Measurements from ENCODE around the gene VPS52. TPM values are rescaled to one million over a fixed set of nuclear protein-coding genes. Genes with fewer than 3 reads are reported as not detected.

VPS52 gene
- total and polyA plus RNA-seq, 9 of the 15 experiments (the other 6 are each of a cell fraction or from before 2014, with no cell fraction given): 24.4 to 103 (median 40.2) TPM

DNA sequence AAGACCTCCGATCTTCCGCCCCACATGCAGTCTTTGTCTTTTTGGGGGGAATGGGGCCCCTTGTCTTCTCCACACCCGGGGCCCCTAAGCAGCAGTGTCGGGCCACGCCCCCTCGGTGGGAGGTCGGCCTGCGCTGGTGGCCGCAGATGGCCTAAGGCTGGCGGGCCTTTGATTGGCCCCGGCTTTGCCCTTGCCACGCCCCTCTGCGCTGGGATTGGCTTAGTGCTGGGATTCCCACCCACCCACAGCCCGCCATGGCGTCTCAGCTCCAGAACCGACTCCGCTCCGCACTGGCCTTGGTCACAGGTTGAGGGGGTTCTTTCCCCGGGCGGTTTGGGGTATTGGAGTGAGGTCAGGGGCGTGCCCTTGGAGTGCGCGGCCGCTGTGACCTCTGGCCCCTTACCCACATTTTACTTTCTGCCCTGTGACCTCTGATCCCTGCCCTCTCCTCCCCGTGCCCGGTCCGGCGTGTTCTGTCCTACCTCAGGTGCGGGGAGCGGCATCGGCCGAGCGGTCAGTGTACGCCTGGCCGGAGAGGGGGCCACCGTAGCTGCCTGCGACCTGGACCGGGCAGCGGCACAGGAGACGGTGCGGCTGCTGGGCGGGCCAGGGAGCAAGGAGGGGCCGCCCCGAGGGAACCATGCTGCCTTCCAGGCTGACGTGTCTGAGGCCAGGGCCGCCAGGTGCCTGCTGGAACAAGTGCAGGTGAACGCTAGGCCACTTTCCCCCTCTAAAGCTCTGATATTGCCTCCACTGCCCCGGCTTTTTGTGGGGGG lies 67.1 kb downstream of the VPS52 start, which contains the start of gene HSD17B8 (continued):
- TF ChIP-seq SPI1 (IDR thresholded peaks at IDR 0.05; ENCODE audit: borderline replicate concordance, low read depth, low read length) (no peak), GATAD2B (IDR thresholded peaks at IDR 0.05; ENCODE audit: borderline replicate concordance) (no peak), ILF3 (IDR thresholded peaks at IDR 0.05; ENCODE audit: borderline replicate concordance) (peak; percentile 42; the same call in 1 of the 2 replicates), ZNF224 (CRISPR knock-in tag; IDR thresholded peaks at IDR 0.05) (no peak), TAF15 (IDR thresholded peaks at IDR 0.05; ENCODE audit: low read depth, low read length) (0 out of 2 replicates have a peak, but pooled peaks have one; percentile 67), ELF2 (CRISPR knock-in tag; IDR thresholded peaks at IDR 0.05) (peak; percentile 68; the same call in 1 of the 2 replicates), NFRKB (IDR thresholded peaks at IDR 0.05; ENCODE audit: low read depth) (0 out of 2 replicates have a peak, but pooled peaks have one; percentile 41), FOXA3 (CRISPR knock-in tag; conservative IDR thresholded peaks at IDR 0.05 in 1 of 2, IDR thresholded peaks at IDR 0.05 in 1 of 2) (no peak), JUN (IDR thresholded peaks at IDR 0.05; ENCODE audit: borderline replicate concordance, low read depth, low read length) (no peak), JUN (CRISPR knock-in tag; IDR thresholded peaks at IDR 0.05; ENCODE audit: borderline replicate concordance) (no peak), DNMT1 (IDR thresholded peaks at IDR 0.05) (peak; percentile 97), KLF13 (tag; IDR thresholded peaks at IDR 0.05; ENCODE audit: borderline replicate concordance, low read depth) (peak; percentile 95), C11orf30 (IDR thresholded peaks at IDR 0.05; ENCODE audit: low read depth) (peak; percentile 46), CBX1 (IDR thresholded peaks at IDR 0.05; ENCODE audit: low read depth) (peak; percentile 86; the same call in 1 of the 2 replicates), CBX5 (IDR thresholded peaks at IDR 0.05; ENCODE audit: borderline replicate concordance, low read depth) (no peak), RFX7 (CRISPR knock-in tag; IDR thresholded peaks at IDR 0.05) (peak; percentile 77; the same call in 1 of the 2 replicates), HDAC6 (IDR thresholded peaks at IDR 0.05; ENCODE audit: low read depth, low read length) (no peak), ZNF707 (CRISPR knock-in tag; conservative IDR thresholded peaks at IDR 0.05) (no peak), NR2F6 (CRISPR knock-in tag; IDR thresholded peaks at IDR 0.05) (peak; percentile 78; the same call in 1 of the 2 replicates), RB1 (IDR thresholded peaks at IDR 0.05; ENCODE audit: low read depth) (peak; percentile 53; the same call in 1 of the 2 replicates)
- TF ChIP-seq, protein P1, sequence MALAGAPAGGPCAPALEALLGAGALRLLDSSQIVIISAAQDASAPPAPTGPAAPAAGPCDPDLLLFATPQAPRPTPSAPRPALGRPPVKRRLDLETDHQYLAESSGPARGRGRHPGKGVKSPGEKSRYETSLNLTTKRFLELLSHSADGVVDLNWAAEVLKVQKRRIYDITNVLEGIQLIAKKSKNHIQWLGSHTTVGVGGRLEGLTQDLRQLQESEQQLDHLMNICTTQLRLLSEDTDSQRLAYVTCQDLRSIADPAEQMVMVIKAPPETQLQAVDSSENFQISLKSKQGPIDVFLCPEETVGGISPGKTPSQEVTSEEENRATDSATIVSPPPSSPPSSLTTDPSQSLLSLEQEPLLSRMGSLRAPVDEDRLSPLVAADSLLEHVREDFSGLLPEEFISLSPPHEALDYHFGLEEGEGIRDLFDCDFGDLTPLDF (CRISPR knock-in tag; IDR thresholded peaks at IDR 0.05): peak; percentile 58; the same call in 1 of the 2 replicates
- TF ChIP-seq, protein P2, sequence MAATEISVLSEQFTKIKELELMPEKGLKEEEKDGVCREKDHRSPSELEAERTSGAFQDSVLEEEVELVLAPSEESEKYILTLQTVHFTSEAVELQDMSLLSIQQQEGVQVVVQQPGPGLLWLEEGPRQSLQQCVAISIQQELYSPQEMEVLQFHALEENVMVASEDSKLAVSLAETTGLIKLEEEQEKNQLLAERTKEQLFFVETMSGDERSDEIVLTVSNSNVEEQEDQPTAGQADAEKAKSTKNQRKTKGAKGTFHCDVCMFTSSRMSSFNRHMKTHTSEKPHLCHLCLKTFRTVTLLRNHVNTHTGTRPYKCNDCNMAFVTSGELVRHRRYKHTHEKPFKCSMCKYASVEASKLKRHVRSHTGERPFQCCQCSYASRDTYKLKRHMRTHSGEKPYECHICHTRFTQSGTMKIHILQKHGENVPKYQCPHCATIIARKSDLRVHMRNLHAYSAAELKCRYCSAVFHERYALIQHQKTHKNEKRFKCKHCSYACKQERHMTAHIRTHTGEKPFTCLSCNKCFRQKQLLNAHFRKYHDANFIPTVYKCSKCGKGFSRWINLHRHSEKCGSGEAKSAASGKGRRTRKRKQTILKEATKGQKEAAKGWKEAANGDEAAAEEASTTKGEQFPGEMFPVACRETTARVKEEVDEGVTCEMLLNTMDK (IDR thresholded peaks at IDR 0.05; ENCODE audit: borderline replicate concordance, insufficient read depth, low read depth, low read length, poor library complexity, severe bottlenecking): peak; percentile 5
- TF ChIP-seq, protein P3, sequence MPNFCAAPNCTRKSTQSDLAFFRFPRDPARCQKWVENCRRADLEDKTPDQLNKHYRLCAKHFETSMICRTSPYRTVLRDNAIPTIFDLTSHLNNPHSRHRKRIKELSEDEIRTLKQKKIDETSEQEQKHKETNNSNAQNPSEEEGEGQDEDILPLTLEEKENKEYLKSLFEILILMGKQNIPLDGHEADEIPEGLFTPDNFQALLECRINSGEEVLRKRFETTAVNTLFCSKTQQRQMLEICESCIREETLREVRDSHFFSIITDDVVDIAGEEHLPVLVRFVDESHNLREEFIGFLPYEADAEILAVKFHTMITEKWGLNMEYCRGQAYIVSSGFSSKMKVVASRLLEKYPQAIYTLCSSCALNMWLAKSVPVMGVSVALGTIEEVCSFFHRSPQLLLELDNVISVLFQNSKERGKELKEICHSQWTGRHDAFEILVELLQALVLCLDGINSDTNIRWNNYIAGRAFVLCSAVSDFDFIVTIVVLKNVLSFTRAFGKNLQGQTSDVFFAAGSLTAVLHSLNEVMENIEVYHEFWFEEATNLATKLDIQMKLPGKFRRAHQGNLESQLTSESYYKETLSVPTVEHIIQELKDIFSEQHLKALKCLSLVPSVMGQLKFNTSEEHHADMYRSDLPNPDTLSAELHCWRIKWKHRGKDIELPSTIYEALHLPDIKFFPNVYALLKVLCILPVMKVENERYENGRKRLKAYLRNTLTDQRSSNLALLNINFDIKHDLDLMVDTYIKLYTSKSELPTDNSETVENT (CRISPR knock-in tag; IDR thresholded peaks at IDR 0.05): peak; percentile 50; the same call in 1 of the 2 replicates
